Lower leg skin (tissue), 4 donors: Measurements from ENCODE around the gene KRTAP5-4. TPM values are rescaled to one million over a fixed set of nuclear protein-coding genes. Genes with fewer than 3 reads are reported as not detected.
"Not testable (repeated sequence)": the region's sequence is repeated elsewhere in the genome, so short reads cannot be mapped to it uniquely, and the experiment has no call there.

Experiments
- DNase-seq, 2 donors: peaks; one replicate each; pipeline ENCODE4 v3.0.0-alpha.2; 2019; ENCODE audit warnings: low spot score in 2 of 2
- H3K4me3 ChIP-seq: fragments of 200-600 bp; sonication (generic); 2 replicates; pipeline ENCODE4 v1.5.1; 2017; ENCODE audit warnings: mild to moderate bottlenecking, low read depth; ENCODE audit not compliant: poor library complexity, severe bottlenecking
- CTCF ChIP-seq, 3 donors: fragments of 450-650 bp; IDR thresholded peaks; one replicate each; pipeline ENCODE4 v1.5.1; 2016; ENCODE audit warnings: antibody characterized with exemption in 3 of 3, mild to moderate bottlenecking in 3 of 3, moderate library complexity in 2 of 3
- POLR2A ChIP-seq, 2 donors: fragments of 450-650 bp; IDR thresholded peaks; one replicate each; pipeline ENCODE4 v1.6.1; 2016 to 2017; ENCODE audit warnings: antibody characterized with exemption in 2 of 2, mild to moderate bottlenecking in 1 of 2, moderate library complexity in 1 of 2
- WGBS, 2 donors: methylation state at CpG; one replicate each; pipeline ENCODE4 v1.1.5; 2018; 5-methylcytosine and 5-hydroxymethylcytosine counted together
- intact Hi-C: fragments of 100-400 bp; cut with DNase I; formaldehyde crosslinking; loops from one replicate; pipeline ENCODE4 v1.15.0; 2023; ENCODE audit warnings: low total_unique reads
- total RNA-seq, 4 donors: library from RNA; depleted of rRNA; stranded (reverse); fragments of >200 nt; gene quantifications; one replicate each; pipeline ENCODE4 v1.1.0, GENCODE V29; 2016

KRTAP5-4 gene
- total RNA-seq, 4 donors from 2014 or later = 7.9 TPM; not detected in 3

- 76 to 85% methylated on average over 5 of the region's 5 CpGs for WGBS, 2 donors
- intact Hi-C loops = loop anchor here (10.0 kb wide), 1 partner anchor 504 kb away; no protein-coding TSS in a partner anchor
- no peak for DNase-seq
- TF ChIP-seq POLR2A (IDR thresholded peaks at IDR 0.05) (no peak), CTCF (IDR thresholded peaks at IDR 0.05) (no peak)
- no peak overlapping the region for H3K4me3 ChIP-seq
Measured at GRCh38 chr11:1650918-1651262, 29.0 kb upstream of the KRTAP5-4 start.

GRCh38 chr11:1650034-1650917, 28.3 kb upstream of the KRTAP5-4 start:
- TF ChIP-seq CTCF (IDR thresholded peaks at IDR 0.05) (no peak), POLR2A (IDR thresholded peaks at IDR 0.05) (no peak)
- intact Hi-C loops = loop anchor here (10.0 kb wide), 1 partner anchor 505 kb away; no protein-coding TSS in a partner anchor
- H3K4me3 ChIP-seq = no peak overlapping the region
- DNase-seq = no peak
- 60 to 71% methylated on average over 15 of the region's 15 CpGs for WGBS, 2 donors

- WGBS, 2 donors = 89 to 91% methylated on average over 28 of the region's 28 CpGs
- intact Hi-C loops = no loop called here
- no peak for DNase-seq
- TF ChIP-seq CTCF (IDR thresholded peaks at IDR 0.05) (no peak), POLR2A (IDR thresholded peaks at IDR 0.05) (no peak)
- no peak overlapping the region for H3K4me3 ChIP-seq
Measured at GRCh38 chr11:1648653-1649420, 26.9 kb upstream of the KRTAP5-4 start.

GRCh38 chr11:1647901-1648652, 26.1 kb upstream of the KRTAP5-4 start:
- WGBS, 2 donors = 90 to 93% methylated on average over 35 of the region's 35 CpGs
- intact Hi-C loops = no loop called here
- DNase-seq = no peak
- H3K4me3 ChIP-seq = no peak overlapping the region
- TF ChIP-seq POLR2A (IDR thresholded peaks at IDR 0.05) (no peak), CTCF (IDR thresholded peaks at IDR 0.05) (no peak)

GRCh38 chr11:1646540-1646939, 24.6 kb upstream of the KRTAP5-4 start:
- H3K4me3 ChIP-seq, DNase-seq, intact Hi-C loops: not testable (repeated sequence)
- WGBS, 2 donors = 90 to 93% methylated on average over 10 of the region's 10 CpGs
